Choroid plexus epithelial cell (primary cell): ENCODE results near the gene CCDC15.

Source experiments
- DNase-seq: peaks from one replicate; pipeline ENCODE4 v3.0.0-alpha.2; 2010; ENCODE audit warnings: low read depth
- H3K4me3 ChIP-seq: 2 replicates; pipeline ENCODE4 v1.5.1; 2011; ENCODE audit warnings: low read depth, mild to moderate bottlenecking, control low read depth, low read length, moderate library complexity
- CTCF ChIP-seq: conservative IDR thresholded peaks from 2 replicates; pipeline ENCODE4 v1.5.1; 2011; ENCODE audit warnings: low read depth, mild to moderate bottlenecking, control low read depth, inconsistent platforms, low read length, moderate library complexity

The CCDC15 gene

DNA sequence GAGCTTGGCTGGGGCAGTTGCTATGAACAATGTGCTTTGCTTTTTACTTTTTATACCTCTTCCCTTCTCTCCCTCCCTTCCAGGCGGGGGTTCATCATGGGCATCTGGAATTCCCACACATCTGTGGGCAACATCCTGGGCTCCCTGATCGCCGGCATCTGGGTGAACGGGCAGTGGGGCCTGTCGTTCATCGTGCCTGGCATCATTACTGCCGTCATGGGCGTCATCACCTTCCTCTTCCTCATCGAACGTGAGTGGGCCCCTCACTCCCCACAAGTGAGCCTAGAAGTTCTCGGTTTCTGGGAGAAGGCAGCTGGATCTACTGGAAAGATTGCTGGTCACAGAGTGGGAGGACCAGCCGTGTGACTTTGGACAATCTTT is 126.5 kb downstream of the CCDC15 start:
- no peak for DNase-seq
- TF ChIP-seq CTCF = no peak
- no peak overlapping the region for H3K4me3 ChIP-seq

DNA sequence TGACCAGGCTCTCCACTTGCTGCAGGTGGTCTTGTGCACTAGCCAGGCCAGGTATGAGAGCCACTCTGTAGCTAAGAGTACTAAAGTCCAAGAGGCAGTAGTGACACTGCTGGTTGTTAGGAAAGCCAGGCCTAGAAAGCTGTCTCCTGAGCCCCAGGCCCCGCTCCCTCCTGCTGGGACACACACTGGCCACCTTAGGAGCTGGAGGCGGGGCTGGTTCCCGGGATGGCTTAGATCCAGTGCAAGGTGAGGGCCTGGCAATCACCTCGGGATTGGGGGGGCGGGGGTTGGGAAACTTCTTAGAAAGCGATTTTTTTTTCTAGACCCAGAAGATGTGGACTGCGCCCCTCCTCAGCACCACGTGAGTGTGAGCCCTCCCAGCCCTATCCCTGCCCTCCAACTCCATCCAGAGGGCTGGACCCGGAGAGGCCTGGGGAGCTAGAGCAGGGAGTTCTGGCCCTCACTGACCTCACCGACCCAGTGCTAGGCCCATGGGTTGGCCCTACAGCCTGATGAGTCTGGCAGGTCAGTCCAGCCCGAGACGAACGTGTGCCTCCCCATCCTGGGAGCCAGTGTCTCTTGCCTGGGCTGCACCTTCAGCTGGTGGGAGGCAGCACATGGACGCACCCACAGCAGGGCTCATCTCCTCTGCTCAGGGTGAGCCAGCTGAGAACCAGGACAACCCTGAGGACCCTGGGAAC is 127.2 kb downstream of the CCDC15 start:
- no peak for DNase-seq
- no peak overlapping the region for H3K4me3 ChIP-seq
- TF ChIP-seq CTCF = no peak

GRCh38 chr11:125082040-125082439 is 128.0 kb downstream of the CCDC15 start:
- H3K4me3 ChIP-seq = no peak overlapping the region
- no peak for TF ChIP-seq CTCF
- DNase-seq = no peak

DNA sequence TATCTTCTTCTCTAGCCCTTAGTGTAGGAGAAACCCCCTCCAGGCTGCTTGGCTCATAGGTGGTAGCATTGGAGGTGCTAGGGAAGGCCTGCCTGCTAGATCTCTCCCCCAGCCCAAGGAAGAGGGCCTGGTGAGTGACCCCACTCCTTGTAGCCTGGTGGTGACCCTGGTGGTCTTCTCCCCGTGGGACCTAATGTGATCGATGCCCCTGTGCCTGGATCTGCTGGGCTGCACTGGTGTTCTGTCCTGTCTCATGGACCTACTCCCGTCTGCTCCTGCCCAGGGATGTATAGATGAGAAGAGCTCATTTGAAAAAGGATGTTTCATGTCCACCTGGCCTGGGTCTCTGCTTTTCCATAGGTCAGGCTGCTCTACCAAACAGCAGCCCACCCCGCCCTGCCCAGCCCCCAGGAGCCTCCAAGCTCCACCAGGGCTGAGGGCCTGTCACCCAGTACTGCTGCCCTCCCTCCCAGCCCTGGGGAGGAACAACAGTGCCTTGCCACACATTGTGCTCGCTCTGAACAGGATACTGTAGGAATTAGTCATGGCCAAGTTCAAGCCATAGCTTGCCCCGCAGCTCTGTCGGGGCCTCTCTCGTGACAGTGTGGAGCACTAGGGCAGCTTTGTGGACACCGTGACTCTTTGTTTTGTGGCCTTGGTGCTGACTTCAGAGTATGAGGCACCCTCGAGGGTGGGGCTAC is 128.8 kb downstream of the CCDC15 start:
- no peak for TF ChIP-seq CTCF
- no peak overlapping the region for H3K4me3 ChIP-seq
- peak; percentile 90 for DNase-seq

- no peak overlapping the region for H3K4me3 ChIP-seq
- DNase-seq = no peak
- no peak for TF ChIP-seq CTCF
Observed at GRCh38 chr11:125083312-125084056, 129.5 kb downstream of the CCDC15 start.

DNA sequence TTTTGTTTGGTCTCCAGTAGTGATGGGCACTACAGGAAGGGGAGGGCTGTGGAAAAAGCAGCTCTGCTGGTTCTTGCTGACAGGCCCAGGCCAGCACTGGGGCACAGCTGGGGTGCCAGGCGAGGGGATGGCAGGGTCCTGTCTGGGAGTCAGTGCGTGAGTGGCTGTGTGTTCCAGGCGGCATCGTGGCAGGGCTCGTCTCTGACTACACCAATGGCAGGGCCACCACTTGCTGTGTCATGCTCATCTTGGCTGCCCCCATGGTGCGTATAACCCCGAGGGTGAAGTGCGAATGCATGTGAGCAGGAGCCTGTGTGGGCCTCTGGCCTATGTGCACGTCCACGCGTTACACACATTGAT is 130.0 kb downstream of the CCDC15 start:
- no peak for DNase-seq
- H3K4me3 ChIP-seq = no peak overlapping the region
- TF ChIP-seq CTCF = no peak
